GM18507 (cell line): ENCODE data around the gene EDC3.
"Not testable (repeated sequence)": the region's sequence is repeated elsewhere in the genome, so short reads cannot be mapped to it uniquely, and the experiment has no call there.

ENCODE experiments used
- DNase-seq: peaks from one replicate; pipeline ENCODE4 v3.0.0; 2011; ENCODE audit warnings: low read depth; ENCODE audit not compliant: insufficient read length; ENCODE audit errors: extremely low spot score
- FAIRE-seq: peaks from 2 replicates; lab custom pipeline; 2011; peaks lifted over from hg19 to GRCh38; lab: Jason Lieb, UNC

EDC3 gene

DNA sequence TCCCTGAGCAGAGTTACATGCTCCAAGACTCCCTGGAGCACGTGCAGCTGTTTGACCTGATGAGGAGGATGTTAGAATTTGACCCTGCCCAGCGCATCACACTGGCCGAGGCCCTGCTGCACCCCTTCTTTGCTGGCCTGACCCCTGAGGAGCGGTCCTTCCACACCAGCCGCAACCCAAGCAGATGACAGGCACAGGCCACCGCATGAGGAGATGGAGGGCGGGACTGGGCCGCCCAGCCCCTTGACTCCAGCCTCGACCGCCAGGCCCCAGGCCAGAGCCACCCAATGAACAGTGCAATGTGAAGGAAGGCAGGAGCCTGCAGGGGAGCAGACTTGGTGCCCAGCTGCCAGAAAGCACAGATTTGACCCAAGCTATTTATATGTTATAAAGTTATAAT lies 66.1 kb downstream of the EDC3 start:
- not testable (repeated sequence) for DNase-seq

DNA sequence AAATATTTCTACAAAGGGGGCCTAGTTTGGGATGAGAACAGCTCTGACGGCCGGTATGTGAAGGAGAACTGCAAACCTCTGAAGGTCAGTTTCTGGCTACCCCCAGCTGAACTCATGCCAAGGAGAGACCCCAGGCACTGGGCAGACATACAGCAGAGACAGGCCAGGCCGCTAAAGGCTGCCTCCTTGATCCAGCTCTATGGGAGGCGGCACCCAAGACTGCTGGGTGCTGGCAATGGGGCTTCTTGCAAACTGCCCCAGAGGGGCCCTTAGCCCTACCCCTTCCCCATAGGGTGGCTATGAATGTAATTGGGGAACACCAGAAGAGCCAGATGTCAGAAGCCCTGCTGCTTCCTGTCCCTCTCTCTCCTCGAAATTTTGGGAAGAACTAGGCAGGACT lies 66.9 kb downstream of the EDC3 start:
- FAIRE-seq (no peak), DNase-seq (no peak)

More for the DNA sequence above, 66.1 kb downstream of the EDC3 start:
- not testable (repeated sequence) for FAIRE-seq

- no peak for DNase-seq
- FAIRE-seq, result no peak
Measured at GRCh38 chr15:74628199-74628598, 67.6 kb downstream of the EDC3 start.

DNA sequence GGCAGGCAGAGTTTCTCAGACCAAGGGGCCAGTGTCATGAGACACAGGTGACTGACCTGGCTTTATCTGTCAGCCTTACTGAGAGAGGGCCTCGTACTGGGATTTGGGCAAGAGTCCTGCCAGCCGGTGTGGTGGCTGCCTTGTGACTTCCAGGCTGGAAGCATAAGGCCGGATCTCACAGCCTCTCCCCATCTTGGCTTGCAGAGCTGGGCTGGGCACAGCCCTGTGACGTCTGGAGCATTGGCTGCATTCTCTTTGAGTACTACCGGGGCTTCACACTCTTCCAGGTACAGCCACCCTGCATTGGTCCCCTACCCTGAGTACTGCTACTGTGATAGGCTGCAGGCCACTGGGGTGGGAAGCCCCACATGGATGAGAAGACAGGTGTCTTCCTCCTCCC lies 68.1 kb downstream of the EDC3 start:
- FAIRE-seq, result no peak
- no peak for DNase-seq

- DNase-seq (no peak), FAIRE-seq (peak; percentile 61)
Measured at GRCh38 chr15:74626752-74627692, 68.8 kb downstream of the EDC3 start.

DNA sequence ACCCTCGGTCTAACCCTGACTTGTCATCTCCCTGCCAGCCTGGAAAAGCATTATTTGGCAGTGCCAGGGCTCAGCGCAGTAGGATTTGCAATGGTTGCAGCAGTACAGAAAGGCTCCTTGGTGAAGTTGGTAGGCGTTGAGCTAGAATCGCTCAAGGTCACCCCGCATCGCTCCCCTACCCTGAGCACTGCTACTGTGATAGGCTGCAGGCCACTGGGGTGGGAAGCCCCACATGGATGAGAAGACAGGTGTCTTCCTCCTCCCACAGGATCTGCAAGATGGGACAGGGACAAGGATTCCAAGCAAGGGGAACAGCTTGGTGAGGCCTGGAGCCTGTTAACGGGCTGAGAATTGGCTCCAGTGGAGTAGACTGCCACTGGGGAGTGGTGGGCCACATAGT lies 69.5 kb downstream of the EDC3 start:
- no peak for FAIRE-seq

GRCh38 chr15:74625693-74626092 lies 70.1 kb downstream of the EDC3 start:
- DNase-seq, result no peak
- no peak for FAIRE-seq

More for the DNA sequence above, 69.5 kb downstream of the EDC3 start:
- no peak for DNase-seq

DNA sequence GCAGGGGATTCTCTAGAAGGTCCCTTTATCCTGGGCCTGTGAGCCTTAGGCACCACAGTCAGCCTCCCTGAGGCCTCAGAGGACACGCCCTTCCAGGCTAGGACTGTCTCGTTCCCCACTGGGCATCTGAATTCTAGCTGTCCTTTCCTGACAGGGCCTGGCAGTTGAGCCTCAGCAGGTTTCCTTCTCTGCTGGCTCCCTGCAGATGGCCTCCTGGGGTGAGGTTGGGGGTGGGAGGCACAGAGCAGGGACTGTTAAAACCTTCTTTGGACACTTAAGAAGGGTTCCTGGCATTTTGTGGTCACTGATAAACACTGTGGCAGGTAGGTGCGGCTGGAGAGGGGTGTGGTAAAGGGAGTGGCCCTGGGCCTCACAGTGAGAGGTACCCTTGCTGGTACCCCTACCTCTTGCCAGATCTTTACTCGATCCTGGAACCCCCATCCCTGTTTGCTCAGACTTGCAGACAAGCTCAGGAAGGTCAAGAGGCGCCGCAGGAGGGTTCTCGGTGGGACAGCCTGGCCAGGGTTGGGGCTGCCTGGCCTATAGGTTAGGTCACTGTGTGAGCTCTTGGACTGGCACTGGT lies 71.7 kb downstream of the EDC3 start:
- DNase-seq (no peak), FAIRE-seq (no peak)

GRCh38 chr15:74622758-74623157 lies 73.1 kb downstream of the EDC3 start:
- DNase-seq, result no peak
- FAIRE-seq, result no peak

DNA sequence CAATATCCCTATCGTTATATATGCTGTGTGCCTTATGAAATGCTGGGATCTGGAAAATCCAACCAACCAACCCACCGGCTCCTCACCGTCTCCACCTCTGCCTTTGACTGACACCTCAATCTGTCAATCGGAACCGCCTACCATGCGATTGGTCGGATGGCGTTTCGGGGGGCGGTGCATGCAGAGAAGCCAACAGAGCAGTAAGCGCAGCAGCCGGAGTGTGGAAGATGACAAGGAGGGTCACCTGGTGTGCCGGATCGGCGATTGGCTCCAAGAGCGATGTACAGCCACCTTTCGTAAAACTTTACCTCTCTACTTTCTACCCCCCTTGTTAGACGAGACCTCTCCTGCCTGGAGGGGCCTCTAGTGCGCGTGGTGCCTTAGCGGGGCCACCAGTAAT lies 73.9 kb downstream of the EDC3 start:
- FAIRE-seq (no peak), DNase-seq (no peak)

DNA sequence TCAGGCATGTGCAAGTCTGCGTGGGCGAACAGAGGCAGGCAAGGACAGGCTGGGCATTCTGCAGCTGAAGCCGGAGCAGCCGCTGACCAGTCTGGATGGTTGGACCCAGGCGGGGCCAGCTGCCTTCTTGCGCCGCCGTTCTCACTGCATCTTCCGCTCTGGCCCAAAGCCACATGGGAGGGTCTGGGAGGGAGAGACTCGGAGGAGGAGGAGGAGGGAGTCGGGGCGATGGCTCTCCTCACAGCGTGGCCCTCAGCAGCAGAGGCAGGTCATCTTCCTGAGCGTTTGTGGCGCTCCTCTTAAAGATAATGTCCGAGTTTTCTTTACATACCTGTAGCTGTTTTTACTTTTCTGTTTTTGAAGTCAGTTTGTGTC lies 74.3 kb downstream of the EDC3 start:
- DNase-seq (no peak), FAIRE-seq (no peak)

GRCh38 chr15:74620636-74621545 lies 74.9 kb downstream of the EDC3 start:
- peak; percentile 95 for FAIRE-seq
- DNase-seq, result peak; percentile 62

GRCh38 chr15:74619916-74620635 lies 75.7 kb downstream of the EDC3 start:
- FAIRE-seq, result no peak
- DNase-seq, result no peak

- FAIRE-seq, result no peak
- DNase-seq, result no peak
Measured at GRCh38 chr15:74618841-74619596, 76.8 kb downstream of the EDC3 start.

- DNase-seq (no peak), FAIRE-seq (no peak)
Measured at GRCh38 chr15:74616996-74617395, 78.8 kb downstream of the EDC3 start.

DNA sequence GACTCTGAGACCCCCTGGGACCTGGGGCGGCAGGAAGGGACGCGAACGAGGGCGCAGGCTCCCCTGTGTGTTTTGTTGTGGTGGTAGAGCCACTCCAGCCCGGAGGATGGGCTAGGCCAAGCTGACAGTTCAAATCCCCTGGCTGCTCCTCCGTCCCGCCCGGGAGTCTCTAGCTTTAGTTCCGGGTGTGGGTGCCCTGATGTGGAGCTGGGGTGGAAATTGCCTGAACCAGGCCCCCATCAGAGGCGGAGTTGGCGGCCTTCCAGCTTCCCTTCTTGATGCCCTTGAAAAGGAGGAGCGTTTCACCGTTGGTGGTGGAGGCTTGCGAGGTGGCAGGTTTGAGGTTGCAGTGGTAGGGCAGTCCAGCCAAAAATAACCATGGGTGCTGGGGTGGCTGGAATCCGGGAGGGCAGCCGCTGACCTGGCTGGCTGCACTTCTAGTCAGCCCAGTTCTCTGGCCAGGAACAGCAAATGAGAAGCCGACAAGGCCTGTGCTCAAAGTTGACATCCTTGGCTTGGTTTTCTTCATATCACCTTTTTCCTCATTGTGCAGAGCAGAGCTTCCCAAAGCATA lies 79.4 kb downstream of the EDC3 start:
- DNase-seq (no peak), FAIRE-seq (peak; percentile 18)

DNA sequence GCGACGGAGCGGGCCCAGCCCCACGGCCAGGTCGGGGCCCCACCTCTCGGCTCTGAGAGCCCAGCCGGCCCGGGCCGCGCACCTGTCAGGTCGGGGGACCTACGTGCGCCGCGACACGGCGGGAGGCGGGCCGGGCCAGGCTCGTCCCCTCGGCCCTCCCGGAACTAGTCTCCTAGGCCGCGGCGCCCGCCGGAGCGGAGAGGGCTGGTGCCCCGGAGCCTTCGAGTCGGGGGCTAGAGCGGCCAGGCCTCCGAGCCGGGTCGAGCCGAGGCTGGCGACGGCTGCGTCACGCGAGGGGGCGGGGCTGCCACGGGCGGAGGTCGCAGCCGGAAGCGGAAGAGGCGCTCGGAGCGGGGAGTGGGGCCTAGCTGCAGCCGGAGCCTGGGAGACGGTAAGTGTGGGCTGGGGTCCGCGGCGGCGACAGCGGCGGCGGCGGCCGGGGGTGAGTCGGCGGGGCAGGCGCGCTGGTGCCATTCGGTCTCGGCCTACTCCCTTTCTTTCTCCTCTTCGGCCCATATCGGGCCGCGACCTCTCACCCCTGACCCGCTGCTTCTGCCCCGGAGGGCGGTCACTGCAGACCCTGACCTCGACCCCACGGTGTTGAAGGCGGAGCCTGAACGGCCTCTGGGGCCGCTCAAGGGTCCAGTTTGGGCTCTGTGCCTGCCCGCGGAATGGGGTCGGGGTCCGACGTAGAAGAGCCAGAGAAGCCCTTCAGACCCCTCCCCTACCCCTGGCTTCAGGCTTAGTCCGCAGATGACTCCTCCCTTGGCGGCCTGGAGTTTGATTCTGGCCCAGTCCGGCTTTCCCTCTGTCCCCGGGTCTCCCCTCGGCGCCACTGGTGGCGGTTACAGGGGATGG lies 80.1 kb downstream of the EDC3 start, which contains the start of gene CLK3:
Gene CLK3, plus strand, starts transcription at position 329 of the 858 bp plus-strand sequence. CDS start 3,361 bp downstream, outside the sequence.
- FAIRE-seq, result peak; percentile 93
- DNase-seq, result peak; percentile 98
